Glomerular visceral epithelial cell (primary cell): ENCODE data around the gene PHLPP2.
"Not testable (repeated sequence)": the region's sequence is repeated elsewhere in the genome, so short reads cannot be mapped to it uniquely, and the experiment has no call there.

Experiments used
- DNase-seq: peaks from one replicate; pipeline ENCODE4 v3.0.0-alpha.2; 2016; ENCODE audit errors: extremely low spot score

PHLPP2 gene

GRCh38 chr16:71625113-71625850, 99.2 kb downstream of the PHLPP2 start:
- no peak for DNase-seq

GRCh38 chr16:71623597-71623996, 100.9 kb downstream of the PHLPP2 start:
- no peak for DNase-seq

DNA sequence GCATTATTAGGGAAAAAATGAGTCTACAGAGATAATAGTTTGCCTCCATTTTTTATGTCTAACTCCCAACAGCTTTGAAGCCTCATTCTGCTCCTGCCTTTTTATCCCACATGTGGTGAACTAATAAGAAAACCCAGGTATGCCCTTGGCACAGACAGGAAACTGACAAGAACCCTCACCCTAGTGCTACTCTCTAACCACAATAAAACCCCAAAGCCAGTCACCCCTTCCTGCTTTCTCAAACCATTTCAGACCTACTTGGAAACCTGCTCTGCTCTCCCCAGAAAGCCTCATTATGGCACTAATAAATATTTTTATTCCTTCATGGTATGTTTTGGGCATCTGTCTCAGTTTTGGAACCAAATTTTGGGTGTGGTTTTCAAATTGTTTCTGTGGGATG, 102.4 kb downstream of the PHLPP2 start:
- DNase-seq: no peak

DNA sequence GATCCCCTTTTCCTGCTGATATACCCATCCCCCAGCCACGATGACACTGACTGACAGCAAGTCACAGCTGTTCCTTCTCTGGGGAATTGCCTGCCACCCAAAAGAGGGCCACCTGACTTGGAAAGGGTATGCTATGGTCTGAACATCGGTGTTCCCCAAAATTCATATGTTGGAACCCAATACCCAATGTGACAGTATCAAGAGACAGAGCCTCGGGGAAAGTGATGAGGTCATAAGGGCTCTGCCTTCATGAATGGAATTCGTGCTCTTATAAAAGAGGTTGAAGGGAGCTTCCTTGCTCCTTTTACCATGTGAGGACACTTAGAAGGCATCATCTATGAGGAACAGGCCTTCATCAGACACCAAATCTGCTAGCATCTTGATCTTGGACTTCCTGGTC, 106.1 kb downstream of the PHLPP2 start:
- DNase-seq: no peak

- DNase-seq: not testable (repeated sequence)
These were observed 109.5 kb downstream of the PHLPP2 start for GRCh38 chr16:71614956-71615355.

- peak; percentile 54 for DNase-seq
These were observed 113.3 kb downstream of the PHLPP2 start for GRCh38 chr16:71610936-71611871.

- DNase-seq: no peak
These were observed 114.1 kb downstream of the PHLPP2 start for GRCh38 chr16:71610447-71610846.

GRCh38 chr16:71609066-71609465, 115.4 kb downstream of the PHLPP2 start:
- no peak for DNase-seq

GRCh38 chr16:71600822-71601221, 123.7 kb downstream of the PHLPP2 start:
- no peak for DNase-seq

GRCh38 chr16:71598426-71598825, 126.1 kb downstream of the PHLPP2 start:
- DNase-seq: not testable (repeated sequence)

DNA sequence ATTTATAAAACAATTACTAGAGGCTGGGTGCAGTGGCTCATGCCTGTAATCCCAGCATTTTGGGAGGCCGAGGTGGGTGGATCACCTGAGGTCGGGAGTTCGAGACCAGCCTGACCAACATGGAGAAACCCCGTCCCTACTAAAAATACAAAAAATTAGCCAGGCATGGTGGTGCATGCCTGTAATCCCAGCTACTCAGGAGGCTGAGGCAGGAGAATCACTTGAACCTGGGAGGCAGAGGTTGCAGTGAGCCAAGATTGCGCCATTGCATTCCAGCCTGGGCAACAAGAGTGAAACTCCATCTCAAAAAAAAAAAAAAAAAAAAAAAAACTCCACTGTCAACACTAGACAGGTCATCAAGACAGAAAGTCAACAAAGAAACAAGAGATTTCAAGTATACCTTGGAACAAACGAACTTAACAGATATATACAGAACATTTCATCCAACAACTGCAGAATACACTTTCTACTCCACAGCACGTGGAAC, 129.1 kb downstream of the PHLPP2 start:
- not testable (repeated sequence) for DNase-seq
